Hippocampal formation (tissue), 2 donors: Measurements from ENCODE around the gene NINJ1.
"Not testable (repeated sequence)": the region's sequence is repeated elsewhere in the genome, so short reads cannot be mapped to it uniquely, and the experiment has no call there.

Experiments used
- DNase-seq, 2 donors: peaks; one replicate each; lab custom pipeline; 2025; lab: John Stamatoyannopoulos, UW

NINJ1 gene

GRCh38 chr9:93119703-93119952 lies 14.4 kb downstream of the NINJ1 start:
- no peak for DNase-seq

GRCh38 chr9:93118863-93119702 lies 15.0 kb downstream of the NINJ1 start:
- no peak for DNase-seq

- no peak for DNase-seq
These were observed 15.9 kb downstream of the NINJ1 start for GRCh38 chr9:93117924-93118862.

GRCh38 chr9:93117521-93117920 lies 16.5 kb downstream of the NINJ1 start:
- DNase-seq, result not testable (repeated sequence)

GRCh38 chr9:93116072-93116961 lies 17.7 kb downstream of the NINJ1 start:
- peak in 1 of 2 donors; percentile 35 for DNase-seq

- no peak for DNase-seq
These were observed 18.5 kb downstream of the NINJ1 start for GRCh38 chr9:93115486-93116071.

- DNase-seq, result no peak
These were observed 19.1 kb downstream of the NINJ1 start for GRCh38 chr9:93114984-93115335.

- no peak for DNase-seq
These were observed 19.7 kb downstream of the NINJ1 start for GRCh38 chr9:93114169-93114983.

- DNase-seq, result no peak
These were observed 21.1 kb downstream of the NINJ1 start for GRCh38 chr9:93112864-93113389.

GRCh38 chr9:93112116-93112863 lies 21.8 kb downstream of the NINJ1 start:
- DNase-seq, result no peak

- DNase-seq, result no peak
These were observed 22.5 kb downstream of the NINJ1 start for GRCh38 chr9:93111371-93112115.

- no peak for DNase-seq
These were observed 23.1 kb downstream of the NINJ1 start for GRCh38 chr9:93111001-93111370.

- no peak for DNase-seq
These were observed 23.7 kb downstream of the NINJ1 start for GRCh38 chr9:93110311-93110855.

- DNase-seq, result no peak
These were observed 25.6 kb downstream of the NINJ1 start for GRCh38 chr9:93108291-93109041.

GRCh38 chr9:93107825-93108161 lies 26.3 kb downstream of the NINJ1 start:
- DNase-seq, result no peak

- DNase-seq, result no peak
These were observed 26.8 kb downstream of the NINJ1 start for GRCh38 chr9:93107151-93107824.

GRCh38 chr9:93105620-93106019 lies 28.4 kb downstream of the NINJ1 start:
- DNase-seq, result no peak

- DNase-seq, result not testable (repeated sequence)
These were observed 33.0 kb downstream of the NINJ1 start for GRCh38 chr9:93101086-93101485.
